Neutrophil (primary cell): ENCODE results near the gene TRIM2.

ENCODE experiments used
- H3K27ac ChIP-seq: fragments of 200-600 bp; sonication (generic); 2 replicates; pipeline ENCODE4 v1.5.1; 2016; ENCODE audit warnings: mild to moderate bottlenecking, moderate library complexity
- H3K27me3 ChIP-seq: fragments of 200-600 bp; sonication (generic); 2 replicates; pipeline ENCODE4 v1.6.0; 2016; ENCODE audit warnings: mild to moderate bottlenecking
- H3K36me3 ChIP-seq: fragments of 200-600 bp; sonication (generic); 2 replicates; pipeline ENCODE4 v1.5.1; 2017
- H3K4me1 ChIP-seq, 2 experiments: fragments of 200-600 bp in 1 of 2; sonication (generic) in 1 of 2; 1 replicate in 1 of 2; 2 replicates in 1 of 2; pipeline versions ENCODE4 v1.5.1 to v1.6.1; 2013 to 2016; ENCODE audit warnings: low read depth in 1 of 2, low read length in 1 of 2, mild to moderate bottlenecking in 1 of 2, moderate library complexity in 1 of 2; ENCODE audit not compliant: control insufficient read depth in 1 of 2, insufficient read depth in 1 of 2
- H3K4me3 ChIP-seq, 2 experiments: fragments of 200-600 bp in 1 of 2; sonication (generic) in 1 of 2; 1 replicate in 1 of 2; 2 replicates in 1 of 2; pipeline ENCODE4 v1.5.1; 2013 to 2016; ENCODE audit warnings: low read depth in 1 of 2, low read length in 1 of 2, mild to moderate bottlenecking in 1 of 2, moderate library complexity in 1 of 2
- H3K9me3 ChIP-seq: fragments of 200-600 bp; sonication (generic); 2 replicates; pipeline ENCODE4 v1.5.1; 2016
- TF ChIP-seq, protein P1 (sequence below): fragments of 200-600 bp; sonication (generic); IDR thresholded peaks from 2 replicates; pipeline ENCODE4 v1.5.1; 2016; ENCODE audit warnings: antibody characterized with exemption

TRIM2 gene

DNA sequence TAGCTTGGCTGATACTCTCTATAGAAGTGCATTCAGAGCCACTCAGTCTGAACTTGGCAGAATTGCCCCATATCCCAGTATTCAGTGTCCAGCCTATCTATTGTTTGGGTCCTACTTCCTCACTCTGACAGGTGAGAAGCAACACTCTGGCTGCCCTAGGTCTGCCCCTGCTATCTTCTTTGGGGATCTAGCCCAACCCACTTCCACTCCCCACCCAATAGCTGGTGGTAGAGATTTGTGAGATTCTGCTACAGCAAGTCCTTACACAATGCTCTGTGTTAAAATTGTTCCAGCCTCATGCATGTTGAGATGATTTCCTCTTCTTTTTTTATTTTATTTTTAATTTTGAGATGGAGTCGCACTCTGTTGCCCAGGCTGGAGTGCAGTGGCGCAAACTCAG, 67.6 kb downstream of the TRIM2 start:
- Histone ChIP-seq H3K36me3 (no peaks in the 10 kb centered on the region), H3K27me3 (no peaks in the 10 kb centered on the region), H3K27ac (no peak overlapping the region), H3K9me3 (no peaks in the 10 kb centered on the region), H3K4me3 (no peak overlapping the region), H3K4me1 (no peaks in the 10 kb centered on the region)
- TF ChIP-seq, protein P1, sequence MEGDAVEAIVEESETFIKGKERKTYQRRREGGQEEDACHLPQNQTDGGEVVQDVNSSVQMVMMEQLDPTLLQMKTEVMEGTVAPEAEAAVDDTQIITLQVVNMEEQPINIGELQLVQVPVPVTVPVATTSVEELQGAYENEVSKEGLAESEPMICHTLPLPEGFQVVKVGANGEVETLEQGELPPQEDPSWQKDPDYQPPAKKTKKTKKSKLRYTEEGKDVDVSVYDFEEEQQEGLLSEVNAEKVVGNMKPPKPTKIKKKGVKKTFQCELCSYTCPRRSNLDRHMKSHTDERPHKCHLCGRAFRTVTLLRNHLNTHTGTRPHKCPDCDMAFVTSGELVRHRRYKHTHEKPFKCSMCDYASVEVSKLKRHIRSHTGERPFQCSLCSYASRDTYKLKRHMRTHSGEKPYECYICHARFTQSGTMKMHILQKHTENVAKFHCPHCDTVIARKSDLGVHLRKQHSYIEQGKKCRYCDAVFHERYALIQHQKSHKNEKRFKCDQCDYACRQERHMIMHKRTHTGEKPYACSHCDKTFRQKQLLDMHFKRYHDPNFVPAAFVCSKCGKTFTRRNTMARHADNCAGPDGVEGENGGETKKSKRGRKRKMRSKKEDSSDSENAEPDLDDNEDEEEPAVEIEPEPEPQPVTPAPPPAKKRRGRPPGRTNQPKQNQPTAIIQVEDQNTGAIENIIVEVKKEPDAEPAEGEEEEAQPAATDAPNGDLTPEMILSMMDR = no peak

DNA sequence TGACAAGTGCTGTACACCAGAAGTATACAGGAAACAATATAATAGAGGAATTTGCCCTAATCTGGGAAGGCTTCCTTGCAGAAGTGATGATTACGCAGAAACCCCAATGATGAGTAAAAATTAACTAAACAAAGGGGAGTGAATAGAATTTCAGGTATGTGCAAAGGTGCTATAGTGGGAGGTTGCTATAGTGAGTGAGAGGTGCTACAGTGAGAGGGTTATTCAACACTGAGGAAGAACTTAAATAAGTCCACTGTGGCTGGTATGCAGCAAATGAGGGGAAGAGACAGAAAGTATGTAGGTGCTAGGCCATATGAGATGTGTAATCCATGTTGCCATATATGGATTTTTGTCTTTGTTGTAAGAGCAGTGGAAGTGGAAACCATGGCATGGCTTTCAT, 69.5 kb downstream of the TRIM2 start:
- Histone ChIP-seq H3K36me3 (no peaks in the 10 kb centered on the region), H3K4me1 (no peaks in the 10 kb centered on the region), H3K9me3 (no peaks in the 10 kb centered on the region), H3K27ac (no peak overlapping the region), H3K27me3 (no peaks in the 10 kb centered on the region), H3K4me3 (no peak overlapping the region)
- TF ChIP-seq, protein P1 = no peak

DNA sequence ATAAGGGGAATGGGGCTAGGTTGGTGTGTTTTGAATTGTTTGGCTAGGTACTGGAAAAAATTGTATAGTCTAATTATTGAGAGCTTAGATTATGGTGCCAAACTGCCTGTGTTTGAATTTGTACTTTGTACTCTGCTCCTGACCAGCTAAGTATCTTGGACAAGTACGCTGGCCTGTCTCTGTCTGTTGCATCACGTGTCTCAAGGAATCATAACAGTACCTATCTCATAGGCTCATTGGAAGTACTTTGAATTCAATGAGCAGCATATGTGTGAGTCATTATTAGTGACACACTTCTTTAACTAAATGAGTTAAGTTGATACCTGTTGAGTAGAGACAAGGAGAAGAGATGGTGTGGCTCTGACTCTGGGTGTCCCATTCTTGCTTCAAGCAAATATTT, 70.7 kb downstream of the TRIM2 start:
- H3K36me3 ChIP-seq = no peaks in the 10 kb centered on the region

DNA sequence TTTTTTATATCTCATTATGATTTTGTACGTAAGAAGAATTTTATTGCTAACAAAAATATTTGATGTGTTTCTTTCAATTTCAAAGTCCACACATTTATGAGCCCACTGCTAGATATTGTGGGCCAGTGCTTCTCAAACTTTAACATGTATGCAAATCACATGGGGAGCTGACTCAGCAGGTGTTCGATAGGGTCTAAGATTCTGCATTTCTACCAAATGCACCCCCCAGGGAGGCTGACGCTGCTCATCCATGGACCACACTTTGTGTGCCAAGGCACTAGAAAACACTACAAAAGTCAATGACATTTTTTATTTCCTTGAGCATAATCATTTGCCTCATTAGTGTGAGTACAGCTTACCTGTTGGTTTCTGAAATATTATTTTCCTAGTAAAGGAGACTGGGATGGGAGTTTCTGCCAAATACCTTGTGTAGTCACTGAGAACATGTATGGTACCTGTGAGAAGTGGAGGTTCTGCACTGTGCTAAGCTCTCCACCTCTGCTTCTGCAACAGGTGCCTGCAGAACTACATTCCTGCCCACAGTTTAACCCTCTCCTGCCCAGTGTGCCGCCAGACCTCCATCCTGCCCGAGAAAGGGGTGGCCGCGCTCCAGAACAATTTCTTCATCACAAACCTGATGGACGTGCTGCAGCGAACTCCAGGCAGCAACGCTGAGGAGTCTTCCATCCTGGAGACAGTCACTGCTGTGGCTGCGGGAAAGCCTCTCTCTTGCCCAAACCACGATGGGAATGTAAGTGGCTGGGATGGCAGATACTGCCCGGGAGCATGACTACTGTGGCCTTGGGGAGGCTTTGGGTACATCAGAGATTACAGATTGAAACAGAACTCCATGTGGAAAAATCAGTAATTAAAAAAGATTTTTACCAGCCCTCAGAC, 71.4 kb downstream of the TRIM2 start:
- Histone ChIP-seq H3K27me3 (no peaks in the 10 kb centered on the region), H3K36me3 (no peaks in the 10 kb centered on the region), H3K9me3 (no peaks in the 10 kb centered on the region), H3K27ac (no peak overlapping the region), H3K4me3 (no peak overlapping the region), H3K4me1 (no peaks in the 10 kb centered on the region)
- TF ChIP-seq, protein P1 = no peak

More for the DNA sequence above, 70.7 kb downstream of the TRIM2 start:
- Histone ChIP-seq H3K9me3 (no peaks in the 10 kb centered on the region), H3K27ac (no peak overlapping the region), H3K4me3 (no peak overlapping the region), H3K4me1 (no peaks in the 10 kb centered on the region), H3K27me3 (no peaks in the 10 kb centered on the region)
- TF ChIP-seq, protein P1 = no peak

DNA sequence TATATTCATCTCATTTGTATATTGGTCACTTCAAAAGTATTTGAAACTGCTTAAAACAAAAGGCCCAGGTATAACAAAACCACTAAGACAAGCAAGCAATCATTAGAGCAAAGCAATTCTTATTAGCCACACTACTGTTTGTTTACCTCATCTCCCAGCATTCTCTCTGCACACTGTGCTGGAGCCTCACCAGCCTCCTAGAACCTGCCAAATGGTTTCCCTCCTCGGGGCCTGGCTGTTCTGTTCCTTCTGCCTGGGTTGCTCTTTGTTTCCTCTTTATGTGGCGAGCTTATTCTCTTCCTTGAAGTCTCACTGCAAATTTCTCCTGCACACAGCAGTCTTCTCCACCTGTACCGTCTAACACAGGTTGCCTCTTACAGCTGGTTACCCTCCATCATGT, 72.7 kb downstream of the TRIM2 start:
- Histone ChIP-seq H3K27me3 (no peaks in the 10 kb centered on the region), H3K4me1 (no peaks in the 10 kb centered on the region), H3K4me3 (no peak overlapping the region), H3K9me3 (no peaks in the 10 kb centered on the region), H3K36me3 (no peaks in the 10 kb centered on the region), H3K27ac (no peak overlapping the region)
- TF ChIP-seq, protein P1 = no peak
